Kidney glomerular epithelial cell (primary cell): ENCODE results near the gene B4GALT2.

Experiments
- DNase-seq: peaks from one replicate; lab custom pipeline; 2025; lab: John Stamatoyannopoulos, UW

B4GALT2 gene

GRCh38 chr1:43978551-43979260 is at the start of gene B4GALT2:
Gene B4GALT2 (plus strand): TSS chr1:43979210. CDS start chr1:43981161, 1,951 bp downstream.
- no peak for DNase-seq

GRCh38 chr1:43930168-43930948 is 48.7 kb upstream of the B4GALT2 start:
- DNase-seq, result no peak

- no peak for DNase-seq
Observed at GRCh38 chr1:43930949-43931275, 48.1 kb upstream of the B4GALT2 start.

- DNase-seq, result no peak
Observed at GRCh38 chr1:43931711-43932660, 47.0 kb upstream of the B4GALT2 start.

- DNase-seq, result no peak
Observed at GRCh38 chr1:43932786-43933385, 46.1 kb upstream of the B4GALT2 start.

GRCh38 chr1:43933386-43934100 is 45.5 kb upstream of the B4GALT2 start, which contains the start of gene ARTN:
Gene ARTN (plus strand): TSS chr1:43933801. CDS start chr1:43935657, 1,856 bp downstream.
- DNase-seq, result no peak

- DNase-seq, result no peak
Observed at GRCh38 chr1:43934101-43934985, 44.7 kb upstream of the B4GALT2 start.

GRCh38 chr1:43934986-43935324 is 44.1 kb upstream of the B4GALT2 start:
- no peak for DNase-seq

- DNase-seq, result no peak
Observed at GRCh38 chr1:43935711-43936427, 43.1 kb upstream of the B4GALT2 start.

- DNase-seq, result no peak
Observed at GRCh38 chr1:43936431-43937151, 42.4 kb upstream of the B4GALT2 start.

- peak; percentile 80 for DNase-seq
Observed at GRCh38 chr1:43937179-43937865, 41.7 kb upstream of the B4GALT2 start.

GRCh38 chr1:43938383-43938782 is 40.6 kb upstream of the B4GALT2 start:
- DNase-seq, result no peak

- DNase-seq, result no peak
Observed at GRCh38 chr1:43938892-43939587, 40.0 kb upstream of the B4GALT2 start.

- no peak for DNase-seq
Observed at GRCh38 chr1:43942411-43942810, 36.6 kb upstream of the B4GALT2 start.

GRCh38 chr1:43944860-43945259 is 34.1 kb upstream of the B4GALT2 start:
- DNase-seq, result no peak

- DNase-seq, result no peak
Observed at GRCh38 chr1:43945674-43946235, 33.3 kb upstream of the B4GALT2 start.
